ENCODE results near the gene GAREM1.
A peak's percentile ranks its signal among the peaks of the same experiment; 100 is the strongest.

The GAREM1 gene

GRCh38 chr18:32422978-32423740 is 47.5 kb downstream of the GAREM1 start:
- DNase-seq = no peak

GRCh38 chr18:32422201-32422600 is 48.5 kb downstream of the GAREM1 start:
- DNase-seq = no peak

GRCh38 chr18:32420084-32420750 is 50.5 kb downstream of the GAREM1 start:
- no peak for DNase-seq

GRCh38 chr18:32418148-32418547 is 52.5 kb downstream of the GAREM1 start:
- DNase-seq = no peak

- no peak for DNase-seq
Observed at GRCh38 chr18:32405588-32405987, 65.1 kb downstream of the GAREM1 start.

GRCh38 chr18:32401621-32402020 is 69.1 kb downstream of the GAREM1 start:
- no peak for DNase-seq

- no peak for DNase-seq
Observed at GRCh38 chr18:32393407-32393806, 77.3 kb downstream of the GAREM1 start.

- DNase-seq = no peak
Observed at GRCh38 chr18:32391126-32391525, 79.6 kb downstream of the GAREM1 start.

- no peak for DNase-seq
Observed at GRCh38 chr18:32389858-32390257, 80.8 kb downstream of the GAREM1 start.

GRCh38 chr18:32389191-32389590 is 81.5 kb downstream of the GAREM1 start:
- DNase-seq = no peak

- DNase-seq = no peak
Observed at GRCh38 chr18:32386471-32386870, 84.2 kb downstream of the GAREM1 start.

- peak; percentile 11 for DNase-seq
Observed at GRCh38 chr18:32383050-32383819, 87.4 kb downstream of the GAREM1 start.

GRCh38 chr18:32381761-32382160 is 88.9 kb downstream of the GAREM1 start:
- no peak for DNase-seq

GRCh38 chr18:32380559-32380958 is 90.1 kb downstream of the GAREM1 start:
- no peak for DNase-seq

GRCh38 chr18:32379891-32380290 is 90.8 kb downstream of the GAREM1 start:
- DNase-seq = no peak

GRCh38 chr18:32378705-32379104 is 92.0 kb downstream of the GAREM1 start:
- DNase-seq = peak; percentile 0

GRCh38 chr18:32373995-32374394 is 96.7 kb downstream of the GAREM1 start:
- DNase-seq = peak; percentile 12

- no peak for DNase-seq
Observed at GRCh38 chr18:32373505-32373904, 97.2 kb downstream of the GAREM1 start.

- DNase-seq = no peak
Observed at GRCh38 chr18:32372381-32373061, 98.2 kb downstream of the GAREM1 start.

- DNase-seq = no peak
Observed at GRCh38 chr18:32372047-32372380, 98.7 kb downstream of the GAREM1 start.

GRCh38 chr18:32371384-32371783 is 99.3 kb downstream of the GAREM1 start:
- DNase-seq = no peak

GRCh38 chr18:32368991-32369390 is 101.7 kb downstream of the GAREM1 start:
- DNase-seq = no peak

GRCh38 chr18:32368170-32368569 is 102.5 kb downstream of the GAREM1 start:
- DNase-seq = no peak
